Endothelial cell (in vitro differentiated cells): ENCODE data around the gene SPPL3. TPM values are rescaled to one million over a fixed set of nuclear protein-coding genes. Genes with fewer than 3 reads are reported as not detected.

Experiments
- DNase-seq: peaks from one replicate; pipeline ENCODE4 v3.0.0; 2021; ENCODE audit warnings: low spot score
- H3K27ac Mint-ChIP-seq: one replicate; pipeline ENCODE4 v1.8.0; 2021; ENCODE audit warnings: mixed read lengths, inconsistent platforms; ENCODE audit not compliant: unreplicated experiment
- H3K27me3 Mint-ChIP-seq: one replicate; pipeline ENCODE4 v1.8.0; 2021; ENCODE audit warnings: mild to moderate bottlenecking, moderate library complexity, mixed read lengths, inconsistent platforms; ENCODE audit not compliant: unreplicated experiment
- H3K36me3 Mint-ChIP-seq: one replicate; pipeline ENCODE4 v1.8.0; 2021; ENCODE audit warnings: mild to moderate bottlenecking, low read depth, mixed read lengths, inconsistent platforms; ENCODE audit not compliant: unreplicated experiment
- H3K4me1 Mint-ChIP-seq: one replicate; pipeline ENCODE4 v1.8.0; 2021; ENCODE audit warnings: mild to moderate bottlenecking, mixed read lengths, inconsistent platforms; ENCODE audit not compliant: unreplicated experiment
- H3K4me3 Mint-ChIP-seq: one replicate; pipeline ENCODE4 v1.8.0; 2021; ENCODE audit warnings: mild to moderate bottlenecking, mixed read lengths, inconsistent platforms; ENCODE audit not compliant: unreplicated experiment
- H3K9me3 Mint-ChIP-seq: one replicate; pipeline ENCODE4 v1.8.0; 2021; ENCODE audit warnings: mixed read lengths, inconsistent platforms; ENCODE audit not compliant: unreplicated experiment
- total RNA-seq: library from RNA; stranded (reverse); fragmentation: NEBNext Ultra II Directional; extraction: Animal tissue kit (Norgen Biotek cat#: 25700); gene quantifications from one replicate; pipeline ENCODE4 v1.2.1, GENCODE V29; 2021; ENCODE audit not compliant: unreplicated experiment
- TF ChIP-seq, protein P1 (sequence below): fragments of 200-600 bp; sonication (generic); IDR thresholded peaks from one replicate; pipeline ENCODE4 v1.5.0; 2021; ENCODE audit warnings: antibody characterized with exemption; ENCODE audit not compliant: unreplicated experiment

Gene SPPL3
- total RNA-seq, 1 donor from 2014 or later, result 55.4 TPM

DNA sequence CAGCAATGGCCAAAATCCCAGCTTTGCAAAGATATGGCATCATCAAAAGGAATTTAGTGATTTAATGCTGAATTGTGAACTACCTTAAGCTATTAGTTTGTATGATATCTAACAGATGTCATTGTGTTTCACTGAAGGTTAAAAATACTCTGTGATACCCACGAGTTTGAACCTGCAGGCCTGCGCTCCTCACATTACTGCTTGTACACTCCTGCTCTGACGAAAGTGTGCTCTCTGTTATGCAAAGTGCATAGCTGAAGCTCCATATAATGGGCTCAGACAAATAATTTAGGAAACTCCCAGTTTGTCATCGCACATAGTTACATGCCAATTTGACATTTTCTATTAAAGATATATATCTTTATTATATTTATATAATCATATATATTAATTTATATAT is 52.2 kb downstream of the SPPL3 start:
- no peak for DNase-seq
- H3K9me3 Mint-ChIP-seq, result no peaks in the 10 kb centered on the region
- no peak overlapping the region for H3K27ac Mint-ChIP-seq

DNA sequence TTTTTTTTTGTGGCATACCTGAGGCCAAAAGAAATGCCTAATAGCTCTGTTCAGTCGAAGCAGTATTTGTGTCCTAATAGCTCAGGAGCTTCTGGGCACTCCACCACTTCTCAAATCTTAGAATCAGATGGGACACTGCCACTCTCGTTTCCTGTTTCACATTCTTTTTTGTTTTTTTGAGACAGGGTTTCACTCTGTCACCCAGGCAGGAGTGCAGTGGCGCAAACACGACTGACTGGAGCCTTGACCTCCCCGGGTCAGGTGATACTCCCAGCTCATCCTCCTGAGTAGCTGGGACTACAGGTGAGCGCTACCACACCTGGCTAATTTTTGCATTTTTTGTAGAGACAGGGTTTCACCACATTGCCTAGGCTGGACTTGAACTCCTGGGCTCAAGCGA is 52.7 kb downstream of the SPPL3 start:
- DNase-seq, result no peak
- Mint-ChIP-seq H3K9me3 (no peaks in the 10 kb centered on the region), H3K4me1 (peaks cover 8% of the 10 kb centered on the region), H3K27ac (no peak overlapping the region), H3K36me3 (no peaks in the 10 kb centered on the region), H3K27me3 (no peaks in the 10 kb centered on the region), H3K4me3 (no peak overlapping the region)
- TF ChIP-seq, protein P1, sequence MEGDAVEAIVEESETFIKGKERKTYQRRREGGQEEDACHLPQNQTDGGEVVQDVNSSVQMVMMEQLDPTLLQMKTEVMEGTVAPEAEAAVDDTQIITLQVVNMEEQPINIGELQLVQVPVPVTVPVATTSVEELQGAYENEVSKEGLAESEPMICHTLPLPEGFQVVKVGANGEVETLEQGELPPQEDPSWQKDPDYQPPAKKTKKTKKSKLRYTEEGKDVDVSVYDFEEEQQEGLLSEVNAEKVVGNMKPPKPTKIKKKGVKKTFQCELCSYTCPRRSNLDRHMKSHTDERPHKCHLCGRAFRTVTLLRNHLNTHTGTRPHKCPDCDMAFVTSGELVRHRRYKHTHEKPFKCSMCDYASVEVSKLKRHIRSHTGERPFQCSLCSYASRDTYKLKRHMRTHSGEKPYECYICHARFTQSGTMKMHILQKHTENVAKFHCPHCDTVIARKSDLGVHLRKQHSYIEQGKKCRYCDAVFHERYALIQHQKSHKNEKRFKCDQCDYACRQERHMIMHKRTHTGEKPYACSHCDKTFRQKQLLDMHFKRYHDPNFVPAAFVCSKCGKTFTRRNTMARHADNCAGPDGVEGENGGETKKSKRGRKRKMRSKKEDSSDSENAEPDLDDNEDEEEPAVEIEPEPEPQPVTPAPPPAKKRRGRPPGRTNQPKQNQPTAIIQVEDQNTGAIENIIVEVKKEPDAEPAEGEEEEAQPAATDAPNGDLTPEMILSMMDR, result no peak

More for the DNA sequence above, 52.2 kb downstream of the SPPL3 start:
- Mint-ChIP-seq H3K36me3 (no peaks in the 10 kb centered on the region), H3K27me3 (no peaks in the 10 kb centered on the region), H3K4me1 (peaks cover 12% of the 10 kb centered on the region), H3K4me3 (no peak overlapping the region)
- TF ChIP-seq, protein P1, result no peak

DNA sequence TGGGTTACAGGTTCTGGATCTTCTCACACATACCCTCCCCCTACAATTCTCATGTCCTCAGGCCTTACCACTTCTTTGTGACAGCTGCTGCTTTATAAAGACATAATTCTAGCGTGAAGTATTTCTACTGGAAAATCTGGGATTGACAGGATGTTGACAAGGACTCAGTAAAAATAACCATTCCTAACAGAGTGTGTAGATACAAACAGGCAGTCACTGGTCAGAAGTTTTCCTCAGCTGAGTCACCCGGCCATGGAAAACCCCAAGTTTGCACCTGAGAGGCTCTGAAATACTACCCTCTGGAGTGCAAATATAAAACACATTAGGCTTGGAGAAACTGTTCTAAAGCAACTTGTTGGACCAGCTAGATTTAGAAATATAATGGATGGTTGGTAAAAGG is 54.4 kb downstream of the SPPL3 start:
- no peak overlapping the region for H3K4me3 Mint-ChIP-seq
- no peaks in the 10 kb centered on the region for H3K36me3 Mint-ChIP-seq
- H3K4me1 Mint-ChIP-seq, result peaks cover 5% of the 10 kb centered on the region
- no peak overlapping the region for H3K27ac Mint-ChIP-seq
- TF ChIP-seq, protein P1, result no peak
- H3K9me3 Mint-ChIP-seq, result no peaks in the 10 kb centered on the region
- peaks cover 1% of the 10 kb centered on the region for H3K27me3 Mint-ChIP-seq
- no peak for DNase-seq

DNA sequence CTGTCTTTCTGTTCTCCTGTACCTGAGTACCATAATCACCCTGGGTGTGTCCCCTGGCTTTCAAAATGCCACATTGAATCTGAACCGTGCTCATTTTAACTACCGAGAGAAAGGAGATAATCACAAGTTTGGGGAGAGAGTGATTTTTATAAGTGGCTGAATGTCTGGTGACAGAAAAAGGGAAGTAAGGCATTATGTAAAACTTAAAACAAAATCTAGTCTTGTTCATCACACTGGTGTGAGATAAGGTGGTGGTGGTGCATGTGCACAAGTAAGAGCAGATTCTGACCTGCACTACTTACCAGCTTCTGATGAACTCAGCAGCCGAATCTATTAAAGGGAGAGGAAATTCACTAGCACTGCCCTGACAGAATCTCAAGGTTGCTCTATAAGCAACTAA is 56.3 kb downstream of the SPPL3 start:
- Mint-ChIP-seq H3K4me1 (no peaks in the 10 kb centered on the region), H3K27ac (no peak overlapping the region), H3K36me3 (no peaks in the 10 kb centered on the region), H3K4me3 (no peak overlapping the region), H3K27me3 (peaks cover 1% of the 10 kb centered on the region), H3K9me3 (no peaks in the 10 kb centered on the region)
- DNase-seq, result no peak
- TF ChIP-seq, protein P1, result no peak

DNA sequence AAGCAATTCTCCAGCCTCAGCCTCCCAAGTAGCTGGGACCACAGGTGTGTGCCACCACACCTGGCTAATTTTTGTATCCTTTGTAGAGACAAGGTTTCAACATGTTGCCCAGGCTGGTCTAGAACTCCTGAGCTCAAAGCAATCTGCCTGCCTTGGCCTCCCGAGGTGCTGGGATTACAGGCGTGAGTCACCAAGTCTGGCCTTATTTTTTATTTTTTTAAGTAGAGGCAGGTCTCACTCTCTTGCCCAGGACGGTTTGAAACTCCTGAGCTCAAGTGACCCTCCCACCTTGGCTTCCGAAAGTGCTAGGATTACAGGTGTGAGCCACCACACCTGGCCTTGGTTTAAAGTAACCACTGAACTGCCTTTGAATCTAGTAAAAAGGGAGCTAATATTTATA is 56.8 kb downstream of the SPPL3 start:
- Mint-ChIP-seq H3K27me3 (peaks cover 1% of the 10 kb centered on the region), H3K27ac (no peak overlapping the region), H3K4me3 (no peak overlapping the region), H3K9me3 (no peaks in the 10 kb centered on the region), H3K36me3 (no peaks in the 10 kb centered on the region), H3K4me1 (no peaks in the 10 kb centered on the region)
- TF ChIP-seq, protein P1, result no peak
- no peak for DNase-seq
